Keratinocyte (primary cell): ENCODE measurements around the gene TIFAB. TPM values are rescaled to one million over a fixed set of nuclear protein-coding genes. Genes with fewer than 3 reads are reported as not detected.

ENCODE experiments used
- DNase-seq: peaks from one replicate; pipeline ENCODE4 v3.0.0-alpha.2; 2011; ENCODE audit warnings: low read depth, missing footprints, low spot score
- FAIRE-seq: peaks from 2 replicates; lab custom pipeline; 2011; peaks lifted over from hg19 to GRCh38; lab: Jason Lieb, UNC
- H2AFZ ChIP-seq: 2 replicates; pipeline ENCODE4 v1.6.0; 2012; ENCODE audit warnings: low read length, control low read depth, inconsistent platforms; ENCODE audit not compliant: control insufficient read depth
- H3K27ac ChIP-seq: 2 replicates; pipeline ENCODE4 v1.5.1; 2011; ENCODE audit warnings: low read length; ENCODE audit not compliant: control insufficient read depth, insufficient read depth
- H3K27me3 ChIP-seq: 3 replicates; pipeline ENCODE4 v1.6.0; 2011; ENCODE audit warnings: low read length; ENCODE audit not compliant: control insufficient read depth, insufficient read depth; ENCODE audit errors: extremely low read depth
- H3K36me3 ChIP-seq, 2 experiments: 2 replicates in 1 of 2; 3 replicates in 1 of 2; pipeline ENCODE4 v1.5.1; 2011; ENCODE audit warnings: low read length in 2 of 2, mild to moderate bottlenecking in 1 of 2; ENCODE audit not compliant: control insufficient read depth in 2 of 2, insufficient read depth in 2 of 2; ENCODE audit errors: extremely low read depth in 1 of 2
- H3K4me1 ChIP-seq: 3 replicates; pipeline ENCODE4 v1.5.1; 2011; ENCODE audit warnings: low read length; ENCODE audit not compliant: control insufficient read depth, insufficient read depth; ENCODE audit errors: extremely low read depth
- H3K4me2 ChIP-seq: 3 replicates; pipeline ENCODE4 v1.6.0; 2011; ENCODE audit warnings: low read depth, low read length; ENCODE audit not compliant: control insufficient read depth, insufficient read depth; ENCODE audit errors: extremely low read depth
- H3K4me3 ChIP-seq, 3 experiments: fragments of 200-600 bp in 1 of 3; sonication (generic) in 1 of 3; 2 replicates in 2 of 3; 3 replicates in 1 of 3; pipeline ENCODE4 v1.5.1; 2011 to 2016; ENCODE audit warnings: low read length in 3 of 3, mild to moderate bottlenecking in 3 of 3, control low read depth in 2 of 3, inconsistent platforms in 1 of 3, low read depth in 1 of 3, mixed read lengths in 1 of 3, mixed run types in 1 of 3, moderate library complexity in 1 of 3; ENCODE audit not compliant: control insufficient read depth in 2 of 3, insufficient read depth in 2 of 3; ENCODE audit errors: extremely low read depth in 1 of 3
- H3K79me2 ChIP-seq: 2 replicates; pipeline ENCODE4 v1.6.0; 2012; ENCODE audit warnings: low read length; ENCODE audit not compliant: control insufficient read depth, insufficient read depth
- H3K9ac ChIP-seq: 3 replicates; pipeline ENCODE4 v1.6.0; 2011; ENCODE audit warnings: low read length; ENCODE audit not compliant: control insufficient read depth, insufficient read depth; ENCODE audit errors: extremely low read depth
- H3K9me1 ChIP-seq: 3 replicates; pipeline ENCODE4 v1.6.0; 2011; ENCODE audit warnings: low read length; ENCODE audit not compliant: control insufficient read depth, insufficient read depth; ENCODE audit errors: extremely low read depth
- H3K9me3 ChIP-seq: 2 replicates; pipeline ENCODE4 v1.5.1; 2012; ENCODE audit warnings: low read depth, low read length; ENCODE audit not compliant: control insufficient read depth
- H4K20me1 ChIP-seq: 3 replicates; pipeline ENCODE4 v1.6.0; 2011; ENCODE audit warnings: low read length; ENCODE audit not compliant: control insufficient read depth, insufficient read depth; ENCODE audit errors: extremely low read depth
- EZH2 ChIP-seq: IDR thresholded peaks from one replicate; pipeline ENCODE4 v1.6.1; 2012; ENCODE audit warnings: inconsistent platforms, mild to moderate bottlenecking, low read length, moderate library complexity
- dilution Hi-C: fragments of 300-500 bp; cut with MboI; formaldehyde crosslinking; loops from one replicate; pipeline ENCODE4 v1.7.0; 2020; ENCODE audit warnings: low sequenced_read_pairs; ENCODE audit not compliant: extremely low pct_ligation_motif_present
- polyA plus RNA-seq, 5 experiments: library from polyadenylated mRNA; depleted of rRNA in 3 of 5; stranded (reverse) in 3 of 5; stranded (forward) in 1 of 5; unstranded in 1 of 5; fragments of >200 nt; gene quantifications; 1 replicate in 1 of 5; 2 replicates in 3 of 5; 3 replicates in 1 of 5; pipeline versions ENCODE4 v1.2.1 to v1.2.3, GENCODE V29; 2011 to 2012; ENCODE audit warnings: missing spikeins in 2 of 5, low read depth in 1 of 5, low replicate concordance in 1 of 5
- TF ChIP-seq, protein P1 (sequence below), 3 experiments: IDR thresholded peaks in 1 of 3; conservative IDR thresholded peaks in 1 of 3; optimal IDR thresholded peaks in 1 of 3; 2 replicates in 2 of 3; 3 replicates in 1 of 3; pipeline versions ENCODE3 to v1.5.1; 2011; ENCODE audit warnings: low read length in 3 of 3, mild to moderate bottlenecking in 3 of 3, moderate library complexity in 2 of 3, control low read depth in 1 of 3, inconsistent platforms in 1 of 3; ENCODE audit not compliant: insufficient read depth in 2 of 3; ENCODE audit errors: extremely low read depth in 1 of 3

The TIFAB gene
- polyA plus RNA-seq, 1 donor (not counting 4 experiments of a cell fraction or from before 2014, with no cell fraction given), result not detected

DNA sequence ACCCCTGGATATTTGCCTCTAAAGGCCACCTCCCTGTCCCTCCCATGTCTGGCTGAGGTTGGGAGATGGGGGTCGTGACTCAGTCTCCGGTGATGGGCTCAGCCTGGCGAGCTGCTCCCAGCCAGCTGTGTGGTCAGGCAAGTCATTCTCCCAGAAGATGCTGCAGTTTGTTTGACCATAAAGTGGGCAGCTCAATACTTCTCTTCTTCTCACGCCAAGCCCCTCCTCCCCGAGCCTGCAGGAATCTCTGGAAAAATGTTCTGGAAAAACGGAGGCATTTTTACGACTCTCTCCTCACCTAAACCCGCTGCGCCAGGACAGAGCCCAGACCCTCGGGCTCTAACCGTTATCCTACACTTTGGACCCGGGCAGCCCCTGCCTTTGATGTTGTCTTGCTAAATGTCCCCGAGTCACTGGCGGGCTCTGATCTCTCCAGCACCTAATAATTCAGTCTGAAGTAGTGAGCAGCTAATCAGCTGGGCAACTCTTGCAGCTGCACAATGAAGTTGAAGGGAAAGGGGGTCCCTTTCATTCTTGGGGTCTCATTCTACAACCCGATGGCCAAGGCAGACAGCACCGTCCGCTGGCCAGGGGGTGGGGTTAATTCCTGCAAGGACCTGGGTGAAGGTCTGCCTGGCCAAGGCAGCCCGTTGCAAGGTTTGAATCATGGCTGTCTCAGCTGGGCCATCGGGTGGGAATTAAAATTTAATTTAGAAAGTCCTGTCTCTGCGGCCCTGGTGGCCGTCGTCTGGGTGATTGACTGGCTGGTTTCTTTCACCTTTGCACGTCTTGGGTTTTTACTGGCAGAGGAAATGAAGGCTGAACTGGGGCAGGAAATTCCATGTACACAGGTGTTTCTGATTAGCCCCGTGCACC is 17.3 kb downstream of the TIFAB start:
- no peak overlapping the region for H3K27ac ChIP-seq
- peaks cover 25% of the 10 kb centered on the region for H3K27me3 ChIP-seq
- FAIRE-seq (no peak), DNase-seq (no peak)
- dilution Hi-C loops, result no loop called here
- no peak overlapping the region for H2AFZ ChIP-seq
- H3K36me3 ChIP-seq, result no peaks in the 10 kb centered on the region
- no peak overlapping the region for H3K4me2 ChIP-seq
- no peaks in the 10 kb centered on the region for H3K79me2 ChIP-seq
- TF ChIP-seq EZH2, result no peak
- TF ChIP-seq, protein P1, sequence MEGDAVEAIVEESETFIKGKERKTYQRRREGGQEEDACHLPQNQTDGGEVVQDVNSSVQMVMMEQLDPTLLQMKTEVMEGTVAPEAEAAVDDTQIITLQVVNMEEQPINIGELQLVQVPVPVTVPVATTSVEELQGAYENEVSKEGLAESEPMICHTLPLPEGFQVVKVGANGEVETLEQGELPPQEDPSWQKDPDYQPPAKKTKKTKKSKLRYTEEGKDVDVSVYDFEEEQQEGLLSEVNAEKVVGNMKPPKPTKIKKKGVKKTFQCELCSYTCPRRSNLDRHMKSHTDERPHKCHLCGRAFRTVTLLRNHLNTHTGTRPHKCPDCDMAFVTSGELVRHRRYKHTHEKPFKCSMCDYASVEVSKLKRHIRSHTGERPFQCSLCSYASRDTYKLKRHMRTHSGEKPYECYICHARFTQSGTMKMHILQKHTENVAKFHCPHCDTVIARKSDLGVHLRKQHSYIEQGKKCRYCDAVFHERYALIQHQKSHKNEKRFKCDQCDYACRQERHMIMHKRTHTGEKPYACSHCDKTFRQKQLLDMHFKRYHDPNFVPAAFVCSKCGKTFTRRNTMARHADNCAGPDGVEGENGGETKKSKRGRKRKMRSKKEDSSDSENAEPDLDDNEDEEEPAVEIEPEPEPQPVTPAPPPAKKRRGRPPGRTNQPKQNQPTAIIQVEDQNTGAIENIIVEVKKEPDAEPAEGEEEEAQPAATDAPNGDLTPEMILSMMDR (optimal IDR thresholded peaks at IDR 0.05 in 1 of 3, IDR thresholded peaks at IDR 0.05 in 1 of 3, conservative IDR thresholded peaks at IDR 0.05 in 1 of 3; ENCODE audit: extremely low read depth in 1 of 3, insufficient read depth in 2 of 3, low read length in 3 of 3), result no peak
- H4K20me1 ChIP-seq, result no peaks in the 10 kb centered on the region
- no peaks in the 10 kb centered on the region for H3K9me1 ChIP-seq
- peaks cover 4% of the 10 kb centered on the region for H3K4me1 ChIP-seq
- H3K4me3 ChIP-seq, result no peak overlapping the region
- H3K9ac ChIP-seq, result no peak overlapping the region
- no peaks in the 10 kb centered on the region for H3K9me3 ChIP-seq

DNA sequence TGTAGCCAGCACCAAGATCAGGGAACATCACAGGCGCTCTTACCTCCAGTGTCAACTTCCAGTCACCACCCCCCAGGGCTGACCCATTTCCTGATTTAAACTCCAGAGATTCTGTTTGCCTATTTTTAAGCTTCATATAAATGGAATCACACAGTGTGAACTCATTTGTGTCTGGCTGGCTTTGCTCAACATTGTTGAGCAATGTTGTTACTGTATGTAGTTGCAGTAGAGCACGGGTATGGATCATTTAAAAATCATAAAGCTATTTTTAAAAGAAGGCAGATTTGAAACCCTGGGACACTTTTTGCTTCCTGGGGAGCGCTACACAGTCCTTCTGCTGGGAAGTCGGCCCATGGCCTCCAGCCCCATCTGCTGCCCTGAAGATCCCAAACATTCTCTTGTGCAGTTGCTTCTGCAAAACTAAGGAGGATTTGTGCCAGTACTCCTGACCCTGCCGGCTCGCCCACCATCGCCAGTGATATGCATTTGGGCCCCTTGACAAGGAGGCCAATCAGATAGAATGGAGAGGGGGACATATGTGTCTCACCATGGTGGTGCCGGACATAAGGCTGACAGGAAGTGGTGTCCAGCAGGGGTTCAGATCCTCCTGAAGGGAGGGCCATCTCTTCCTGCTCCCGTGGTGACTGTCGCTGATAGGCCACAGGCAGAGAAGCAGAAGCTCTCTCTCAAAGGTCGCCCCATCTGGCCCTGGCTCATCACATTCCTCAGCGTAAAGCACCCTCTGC is 18.3 kb downstream of the TIFAB start:
- Histone ChIP-seq H3K4me1 (peaks cover 4% of the 10 kb centered on the region), H3K27me3 (peaks cover 26% of the 10 kb centered on the region), H3K79me2 (no peaks in the 10 kb centered on the region), H3K9me3 (peaks cover under 1% of the 10 kb centered on the region), H3K9me1 (no peaks in the 10 kb centered on the region), H3K4me2 (no peak overlapping the region), H3K9ac (no peak overlapping the region), H3K36me3 (no peaks in the 10 kb centered on the region), H2AFZ (no peak overlapping the region), H3K4me3 (no peak overlapping the region), H4K20me1 (no peaks in the 10 kb centered on the region), H3K27ac (no peak overlapping the region)
- TF ChIP-seq, protein P1 (optimal IDR thresholded peaks at IDR 0.05 in 1 of 3, IDR thresholded peaks at IDR 0.05 in 1 of 3, conservative IDR thresholded peaks at IDR 0.05 in 1 of 3; ENCODE audit: extremely low read depth in 1 of 3, insufficient read depth in 2 of 3, low read length in 3 of 3), result no peak
- TF ChIP-seq EZH2, result no peak
- FAIRE-seq, result no peak
- dilution Hi-C loops, result no loop called here
- DNase-seq, result no peak
